IMR-90 (cell line): ENCODE data around the gene EPHA6. TPM values are rescaled to one million over a fixed set of nuclear protein-coding genes. Genes with fewer than 3 reads are reported as not detected.

Source experiments
- ATAC-seq: fragments of 200-7000 bp; cut with Tn5 transposase; 2 replicates; pipeline ENCODE4 v1.9.1; 2020; ENCODE audit warnings: low read depth, mild to moderate bottlenecking, moderate library complexity
- BruUV-seq: library from RNA; stranded (reverse); fragments of 400-500 nt; replicated peaks from 2 replicates; lab custom pipeline; 2021; lab: Mats Ljungman, UMichigan
- CTCF ChIA-PET: fragments of 300-600 bp; formaldehyde crosslinking; extraction: SDS; loops from one replicate; lab custom pipeline; 2021; ENCODE audit warnings: antibody characterized with exemption; lab: Yijun Ruan, JAX
- POLR2A ChIA-PET: fragments of 300-600 bp; sonication (Branson Sonifier 250); formaldehyde crosslinking; loops from one replicate; lab custom pipeline; 2022; ENCODE audit warnings: antibody characterized with exemption; ENCODE audit not compliant: unreplicated experiment; lab: Charles Lee
- DNase-seq: peaks from one replicate; pipeline ENCODE4 v3.0.0; 2013
- H2AFZ ChIP-seq: replicated peaks from 2 replicates; pipeline ENCODE3; 2013; ENCODE audit warnings: low read length, mild to moderate bottlenecking; ENCODE audit not compliant: poor library complexity
- H2AK5ac ChIP-seq: 2 replicates; pipeline ENCODE4 v1.6.1; 2013; ENCODE audit warnings: low read depth, low read length, inconsistent platforms
- H2AK9ac ChIP-seq: replicated peaks from 2 replicates; pipeline ENCODE3; 2013; ENCODE audit warnings: mild to moderate bottlenecking, low read depth, low read length, moderate library complexity; ENCODE audit not compliant: poor library complexity
- H2BK120ac ChIP-seq: 2 replicates; pipeline ENCODE4 v1.6.1; 2013; ENCODE audit warnings: low read depth, low read length, inconsistent platforms
- H2BK15ac ChIP-seq: 3 replicates; pipeline ENCODE4 v1.6.1; 2013; ENCODE audit warnings: low read depth, low read length, inconsistent platforms
- H2BK20ac ChIP-seq: 2 replicates; pipeline ENCODE4 v1.6.1; 2013; ENCODE audit warnings: low read depth, mild to moderate bottlenecking, inconsistent platforms, low read length, moderate library complexity
- H2BK5ac ChIP-seq: 2 replicates; pipeline ENCODE4 v1.6.1; 2013; ENCODE audit warnings: mild to moderate bottlenecking, low read depth, low read length, inconsistent platforms; ENCODE audit not compliant: poor library complexity, severe bottlenecking
- H3K14ac ChIP-seq: replicated peaks from 2 replicates; pipeline ENCODE4 v1.6.1; 2013; ENCODE audit warnings: low read depth, low read length, inconsistent platforms
- H3K18ac ChIP-seq: 2 replicates; pipeline ENCODE4 v1.6.1; 2013; ENCODE audit warnings: low read depth, low read length, control low read depth
- H3K23ac ChIP-seq: 2 replicates; pipeline ENCODE4 v1.6.1; 2013; ENCODE audit warnings: low read depth, low read length, inconsistent platforms
- H3K27ac ChIP-seq: 2 replicates; pipeline ENCODE4 v1.5.1; 2013; ENCODE audit warnings: mild to moderate bottlenecking, control low read depth, low read length; ENCODE audit not compliant: insufficient read depth
- H3K27me3 ChIP-seq: 2 replicates; pipeline ENCODE4 v1.6.1; 2013; ENCODE audit warnings: low read length; ENCODE audit not compliant: control insufficient read depth, insufficient read depth
- H3K36me3 ChIP-seq: 2 replicates; pipeline ENCODE4 v1.6.1; 2013; ENCODE audit warnings: low read length, mixed read lengths; ENCODE audit not compliant: control insufficient read depth, insufficient read depth
- H3K4ac ChIP-seq: 2 replicates; pipeline ENCODE4 v1.6.1; 2013; ENCODE audit warnings: low read depth, low read length, inconsistent platforms
- H3K4me1 ChIP-seq: 2 replicates; pipeline ENCODE4 v1.6.1; 2013; ENCODE audit warnings: low read length, mixed read lengths; ENCODE audit not compliant: control insufficient read depth, insufficient read depth
- H3K4me2 ChIP-seq: 2 replicates; pipeline ENCODE4 v1.6.1; 2013; ENCODE audit warnings: low read depth, mild to moderate bottlenecking, control low read depth, low read length, moderate library complexity
- H3K4me3 ChIP-seq: 2 replicates; pipeline ENCODE4 v1.5.1; 2013; ENCODE audit warnings: low read depth, mild to moderate bottlenecking, control low read depth, low read length, moderate library complexity; ENCODE audit not compliant: insufficient read depth
- H3K56ac ChIP-seq: 2 replicates; pipeline ENCODE4 v1.6.1; 2013; ENCODE audit warnings: low read length, inconsistent platforms; ENCODE audit not compliant: insufficient read depth; ENCODE audit errors: extremely low read depth
- H3K79me1 ChIP-seq, 2 experiments: 2 replicates each; pipeline ENCODE4 v1.6.1; 2013; ENCODE audit warnings: low read length in 2 of 2, inconsistent platforms in 1 of 2, low read depth in 1 of 2
- H3K9ac ChIP-seq: 2 replicates; pipeline ENCODE4 v1.6.1; 2013; ENCODE audit warnings: low read depth, low read length, control low read depth
- H3K9me1 ChIP-seq: 2 replicates; pipeline ENCODE4 v1.6.1; 2013; ENCODE audit warnings: low read length, inconsistent platforms; ENCODE audit not compliant: insufficient read depth
- H3K9me3 ChIP-seq: 2 replicates; pipeline ENCODE4 v1.6.1; 2013; ENCODE audit warnings: low read length; ENCODE audit not compliant: control insufficient read depth, insufficient read depth
- H4K20me1 ChIP-seq: 2 replicates; pipeline ENCODE4 v1.6.1; 2013; ENCODE audit warnings: low read length, inconsistent platforms; ENCODE audit not compliant: insufficient read depth
- H4K5ac ChIP-seq: 2 replicates; pipeline ENCODE4 v1.6.1; 2013; ENCODE audit warnings: mild to moderate bottlenecking, low read depth, low read length, control low read depth
- H4K8ac ChIP-seq, 2 experiments: 2 replicates each; pipeline ENCODE4 v1.6.1; 2013; ENCODE audit warnings: low read depth in 2 of 2, low read length in 2 of 2, control low read depth in 1 of 2, inconsistent platforms in 1 of 2
- H4K91ac ChIP-seq: 2 replicates; pipeline ENCODE4 v1.6.1; 2013; ENCODE audit warnings: low read depth, low read length, inconsistent platforms; ENCODE audit not compliant: insufficient read depth
- BHLHE40 ChIP-seq: fragments of 150-350 bp; IDR thresholded peaks from 2 replicates; pipeline ENCODE4 v1.6.1; 2016; ENCODE audit warnings: mild to moderate bottlenecking, low read depth, low read length
- FOS ChIP-seq: fragments of 150-350 bp; IDR thresholded peaks from 2 replicates; pipeline ENCODE4 v1.6.1; 2016; ENCODE audit warnings: low read depth, low read length
- MAFK ChIP-seq: IDR thresholded peaks from 2 replicates; pipeline ENCODE4 v1.6.1; 2012; ENCODE audit warnings: low read depth, low read length, improper control_type of control experiment
- MAZ ChIP-seq: IDR thresholded peaks from 2 replicates; pipeline ENCODE4 v1.6.1; 2012; ENCODE audit warnings: low read depth, mild to moderate bottlenecking, low read length, improper control_type of control experiment, moderate library complexity, borderline replicate concordance
- MXI1 ChIP-seq: IDR thresholded peaks from 2 replicates; pipeline ENCODE4 v1.6.1; 2012; ENCODE audit warnings: low read depth, mild to moderate bottlenecking, low read length, moderate library complexity, borderline replicate concordance
- POLR2A ChIP-seq: IDR thresholded peaks from 2 replicates; pipeline ENCODE4 v1.6.1; 2012; ENCODE audit warnings: mild to moderate bottlenecking, low read depth, low read length
- RAD21 ChIP-seq: IDR thresholded peaks from 2 replicates; pipeline ENCODE4 v1.6.1; 2012; ENCODE audit warnings: low read length, improper control_type of control experiment
- RFX5 ChIP-seq: IDR thresholded peaks from 2 replicates; pipeline ENCODE4 v1.8.0; 2012; ENCODE audit warnings: low read depth, mild to moderate bottlenecking, low read length, moderate library complexity
- SMC3 ChIP-seq: fragments of 150-350 bp; IDR thresholded peaks from 2 replicates; pipeline ENCODE4 v1.6.1; 2016; ENCODE audit warnings: low read depth, mild to moderate bottlenecking, antibody characterized with exemption, low read length, moderate library complexity
- WGBS, 2 experiments: methylation state at CpG; one replicate each; pipeline versions ENCODE4 v1.1.5 to v1.1.7; 2013; ENCODE audit warnings: missing lambda C conversion rate in 2 of 2; ENCODE audit not compliant: insufficient read length in 1 of 2; ENCODE audit errors: extremely low coverage in 2 of 2; 5-methylcytosine and 5-hydroxymethylcytosine counted together
- dilution Hi-C: fragments of 300-500 bp; cut with HindIII; formaldehyde crosslinking; loops from one replicate; pipeline ENCODE4 v1.14.3; 2018; ENCODE audit warnings: low sequenced_read_pairs; ENCODE audit not compliant: unreplicated experiment
- in situ Hi-C: fragments of 300-500 bp; cut with MboI; formaldehyde crosslinking; loops from 3 replicates; pipeline ENCODE4 v1.14.3; 2019; ENCODE audit warnings: low sequenced_read_pairs, inconsistent platforms, mixed read lengths
- intact Hi-C: fragments of 100-400 bp; cut with micrococcal nuclease; formaldehyde crosslinking; loops from 2 replicates; pipeline ENCODE4 v1.10.0; 2022
- polyA plus RNA-seq, 3 experiments: library from polyadenylated mRNA; depleted of rRNA; stranded (reverse); fragments of >200 nt; gene quantifications; 2 replicates each; pipeline ENCODE4 v1.2.3, GENCODE V29; 2012; ENCODE audit warnings: low replicate concordance in 1 of 3
- total RNA-seq: library from RNA; depleted of rRNA; stranded (reverse); fragments of >200 nt; gene quantifications from 2 replicates; pipeline ENCODE4 v1.2.3, GENCODE V29; 2012
- TF ChIP-seq, protein P1 (sequence below): fragments of 150-350 bp; IDR thresholded peaks from 2 replicates; pipeline ENCODE4 v1.6.1; 2017; ENCODE audit warnings: mild to moderate bottlenecking, antibody characterized with exemption, low read length, low read depth
- TF ChIP-seq, protein P2 (sequence below): fragments of 150-350 bp; IDR thresholded peaks from 2 replicates; pipeline ENCODE4 v1.6.1; 2016; ENCODE audit warnings: low read depth, mild to moderate bottlenecking, low read length, moderate library complexity, borderline replicate concordance

Gene EPHA6
- total and polyA plus RNA-seq, 2 of the 4 experiments (the other 2 are of a cell fraction), result not detected

DNA sequence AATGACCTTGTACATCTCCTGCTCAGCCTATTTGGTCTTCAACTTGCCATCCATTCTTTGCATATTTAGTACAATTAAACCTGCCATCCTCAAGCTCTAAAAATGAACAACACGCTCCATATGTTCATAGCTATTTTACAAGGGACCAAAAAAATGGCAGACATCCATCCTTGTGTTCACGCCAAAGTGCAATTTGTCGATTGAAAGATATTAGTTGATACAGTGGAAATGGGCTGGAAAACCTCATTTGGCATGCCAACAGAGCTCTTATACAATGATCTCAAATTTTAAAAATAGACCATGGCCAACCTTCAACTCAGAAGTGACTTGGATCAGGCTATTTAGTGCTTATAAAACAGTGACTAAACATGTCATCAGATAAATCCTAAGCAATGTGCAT lies 536.6 kb downstream of the EPHA6 start:
- dilution Hi-C loops, result no loop called here
- POLR2A ChIA-PET, result no interaction called here

More for the DNA sequence above, 536.6 kb downstream of the EPHA6 start:
- no peaks in the 10 kb centered on the region for H3K9me1 ChIP-seq
- H3K9me3 ChIP-seq, result peaks cover 8% of the 10 kb centered on the region
- BruUV-seq, result no TSS peak
- no peak overlapping the region for H2AFZ ChIP-seq
- H3K4me1 ChIP-seq, result no peaks in the 10 kb centered on the region
- no peak overlapping the region for H4K8ac ChIP-seq
- CTCF ChIA-PET, result no interaction called here
- H2AK9ac ChIP-seq, result no peak overlapping the region
- no peak for DNase-seq
- no peak overlapping the region for H4K5ac ChIP-seq
- H3K27ac ChIP-seq, result no peak overlapping the region
- H3K79me1 ChIP-seq, result no peaks in the 10 kb centered on the region
- no peak overlapping the region for H3K56ac ChIP-seq
- no peak overlapping the region for H2AK5ac ChIP-seq
- no peak overlapping the region for H3K14ac ChIP-seq
- H3K23ac ChIP-seq, result no peak overlapping the region
- no peak overlapping the region for H3K4me2 ChIP-seq
- H2BK15ac ChIP-seq, result no peak overlapping the region
- H3K9ac ChIP-seq, result no peak overlapping the region
- no peak overlapping the region for H3K4ac ChIP-seq
- H3K36me3 ChIP-seq, result no peaks in the 10 kb centered on the region
- H4K20me1 ChIP-seq, result no peaks in the 10 kb centered on the region
- in situ Hi-C loops (no loop called here), intact Hi-C loops (no loop called here)
- no peak overlapping the region for H3K4me3 ChIP-seq
- H4K91ac ChIP-seq, result no peak overlapping the region
- H2BK120ac ChIP-seq, result no peak overlapping the region
- no peaks in the 10 kb centered on the region for H3K27me3 ChIP-seq
- no peak overlapping the region for H3K18ac ChIP-seq
- no peak overlapping the region for H2BK5ac ChIP-seq
- H2BK20ac ChIP-seq, result no peak overlapping the region
- TF ChIP-seq RAD21 (no peak), MAFK (no peak), MAZ (no peak), RFX5 (no peak), SMC3 (no peak), FOS (no peak), POLR2A (no peak), BHLHE40 (no peak), MXI1 (no peak)
- TF ChIP-seq, protein P1, sequence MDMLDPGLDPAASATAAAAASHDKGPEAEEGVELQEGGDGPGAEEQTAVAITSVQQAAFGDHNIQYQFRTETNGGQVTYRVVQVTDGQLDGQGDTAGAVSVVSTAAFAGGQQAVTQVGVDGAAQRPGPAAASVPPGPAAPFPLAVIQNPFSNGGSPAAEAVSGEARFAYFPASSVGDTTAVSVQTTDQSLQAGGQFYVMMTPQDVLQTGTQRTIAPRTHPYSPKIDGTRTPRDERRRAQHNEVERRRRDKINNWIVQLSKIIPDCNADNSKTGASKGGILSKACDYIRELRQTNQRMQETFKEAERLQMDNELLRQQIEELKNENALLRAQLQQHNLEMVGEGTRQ, result no peak
- TF ChIP-seq, protein P2, sequence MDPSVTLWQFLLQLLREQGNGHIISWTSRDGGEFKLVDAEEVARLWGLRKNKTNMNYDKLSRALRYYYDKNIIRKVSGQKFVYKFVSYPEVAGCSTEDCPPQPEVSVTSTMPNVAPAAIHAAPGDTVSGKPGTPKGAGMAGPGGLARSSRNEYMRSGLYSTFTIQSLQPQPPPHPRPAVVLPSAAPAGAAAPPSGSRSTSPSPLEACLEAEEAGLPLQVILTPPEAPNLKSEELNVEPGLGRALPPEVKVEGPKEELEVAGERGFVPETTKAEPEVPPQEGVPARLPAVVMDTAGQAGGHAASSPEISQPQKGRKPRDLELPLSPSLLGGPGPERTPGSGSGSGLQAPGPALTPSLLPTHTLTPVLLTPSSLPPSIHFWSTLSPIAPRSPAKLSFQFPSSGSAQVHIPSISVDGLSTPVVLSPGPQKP, result no peak
- WGBS, 2 experiments, result no CpG with 5 or more reads among the region's 3 CpGs
- no peak for ATAC-seq
